K562 (cell line): ENCODE results near the gene WASF3. TPM values are rescaled to one million over a fixed set of nuclear protein-coding genes. Genes with fewer than 3 reads are reported as not detected.

Source experiments
- ATAC-seq: fragments of 200-7000 bp; cut with Tn5 transposase; 3 replicates; pipeline ENCODE4 v1.9.1; 2020; ENCODE audit warnings: moderate library complexity
- BruUV-seq: library from RNA; stranded (reverse); fragments of 400-500 nt; replicated peaks from 2 replicates; lab custom pipeline; 2021; lab: Mats Ljungman, UMichigan
- CTCF ChIA-PET: fragments of 300-600 bp; formaldehyde crosslinking; extraction: SDS; loops from one replicate; lab custom pipeline; 2021; ENCODE audit warnings: low intra/inter-chr PET ratio; lab: Yijun Ruan, JAX
- POLR2A ChIA-PET: fragments of 300-600, 350-650 bp; sonication (Branson Sonifier 250); formaldehyde crosslinking; extraction: SDS; loops from one replicate; lab custom pipeline; 2021; ENCODE audit warnings: antibody characterized with exemption, inconsistent platforms; lab: Yijun Ruan, JAX
- DNase-seq, 4 experiments: peaks; one replicate each; pipeline versions ENCODE4 v3.0.0 to v3.0.0-alpha.2; 2011 to 2018; ENCODE audit warnings: low spot score in 3 of 4, mixed read lengths in 3 of 4; ENCODE audit errors: extremely low read depth in 1 of 4
- FAIRE-seq: peaks from 2 replicates; lab custom pipeline; 2011; peaks lifted over from hg19 to GRCh38; lab: Jason Lieb, UNC
- H2AFZ ChIP-seq: 2 replicates; pipeline ENCODE4 v1.6.0; 2011; ENCODE audit warnings: low read depth, low read length, control low read depth, inconsistent platforms
- H3K27ac ChIP-seq: fragments of 200-600 bp; 3 replicates; pipeline ENCODE4 v1.8.0; 2011; ENCODE audit warnings: low read depth, mild to moderate bottlenecking, control low read depth, inconsistent platforms, low read length, moderate library complexity, mixed read lengths; ENCODE audit errors: extremely low read depth
- H3K27me3 ChIP-seq, 2 experiments: fragments of 300-600 bp in 1 of 2; 2 replicates in 1 of 2; 3 replicates in 1 of 2; pipeline versions ENCODE4 v1.6.0 to v1.8.0; 2011; ENCODE audit warnings: inconsistent platforms in 2 of 2, low read length in 2 of 2, mild to moderate bottlenecking in 1 of 2, mixed read lengths in 1 of 2, moderate library complexity in 1 of 2; ENCODE audit not compliant: control insufficient read depth in 2 of 2, insufficient read depth in 2 of 2
- H3K36me3 ChIP-seq: fragments of 300-600 bp; 3 replicates; pipeline ENCODE4 v1.8.0; 2011; ENCODE audit warnings: mild to moderate bottlenecking, low read length, inconsistent platforms; ENCODE audit not compliant: control insufficient read depth, insufficient read depth
- H3K4me1 ChIP-seq, 2 experiments: fragments of 200-600 bp in 1 of 2; replicated peaks in 1 of 2; 2 replicates in 1 of 2; 3 replicates in 1 of 2; pipeline versions ENCODE4 v1.5.1 to v1.8.0; 2011; ENCODE audit warnings: inconsistent platforms in 2 of 2, low read length in 2 of 2, mild to moderate bottlenecking in 1 of 2, mixed read lengths in 1 of 2, moderate library complexity in 1 of 2; ENCODE audit not compliant: control insufficient read depth in 2 of 2, insufficient read depth in 2 of 2
- H3K4me2 ChIP-seq: 2 replicates; pipeline ENCODE4 v1.6.1; 2011; ENCODE audit warnings: low read length, control low read depth, inconsistent platforms, mixed read lengths; ENCODE audit not compliant: insufficient read depth
- H3K4me3 ChIP-seq: fragments of 200-600 bp; sonication (generic), shearing (Covaris generic); 2 replicates; pipeline ENCODE4 v1.5.1; 2016; ENCODE audit warnings: control low read depth, inconsistent platforms
- H3K79me2 ChIP-seq: fragments of 200-600 bp; 3 replicates; pipeline ENCODE4 v1.8.0; 2011; ENCODE audit warnings: low read length, inconsistent platforms; ENCODE audit not compliant: control insufficient read depth, insufficient read depth
- H3K9ac ChIP-seq, 2 experiments: 2 replicates each; pipeline versions ENCODE4 v1.6.0 to v1.6.1; 2011; ENCODE audit warnings: low read depth in 2 of 2, low read length in 2 of 2, control low read depth in 1 of 2, inconsistent platforms in 1 of 2, mild to moderate bottlenecking in 1 of 2, mixed read lengths in 1 of 2; ENCODE audit not compliant: insufficient read depth in 1 of 2
- H3K9me1 ChIP-seq: one replicate; pipeline ENCODE4 v1.6.0; 2011; ENCODE audit warnings: inconsistent platforms, mild to moderate bottlenecking, low read length, moderate library complexity; ENCODE audit not compliant: control insufficient read depth, insufficient read depth
- H3K9me3 ChIP-seq: replicated peaks from 2 replicates; pipeline ENCODE4 v1.5.1; 2011; ENCODE audit warnings: low read depth, low read length, inconsistent platforms; ENCODE audit not compliant: control insufficient read depth, insufficient read depth
- H4K20me1 ChIP-seq: replicated peaks from 2 replicates; pipeline ENCODE4 v1.6.1; 2011; ENCODE audit warnings: low read length, inconsistent platforms, mixed read lengths; ENCODE audit not compliant: control insufficient read depth, insufficient read depth
- ARHGAP35 ChIP-seq: fragments of 450-650 bp; IDR thresholded peaks from 2 replicates; pipeline ENCODE4 v1.6.1; 2018; ENCODE audit not compliant: partially characterized antibody
- ATF4 ChIP-seq: fragments of 450-650 bp; formaldehyde crosslinking; IDR thresholded peaks from 2 replicates; pipeline ENCODE4 v1.4.0; 2022; ENCODE audit warnings: mild to moderate bottlenecking, moderate library complexity
- CHD1 ChIP-seq: fragments of 200-600 bp; sonication (generic); IDR thresholded peaks from one replicate; pipeline ENCODE4 v1.6.1; 2012; ENCODE audit warnings: mild to moderate bottlenecking, moderate library complexity, low read length, inconsistent platforms
- CTBP1 ChIP-seq: fragments of 450-650 bp; IDR thresholded peaks from 2 replicates; pipeline ENCODE4 v1.6.1; 2016; ENCODE audit warnings: borderline replicate concordance
- FOXA3 ChIP-seq, 2 experiments: fragments of 450-650 bp in 1 of 2; sonication (generic) in 1 of 2; formaldehyde crosslinking; IDR thresholded peaks in 1 of 2; conservative IDR thresholded peaks in 1 of 2; 2 replicates each; pipeline versions ENCODE4 v1.4.0 to v1.8.0; 2020 to 2022; ENCODE audit warnings: mild to moderate bottlenecking in 2 of 2, missing genetic modification reagents in 1 of 2
- NFIC ChIP-seq: fragments of 450-650 bp; IDR thresholded peaks from 2 replicates; pipeline ENCODE4 v1.6.1; 2017; ENCODE audit warnings: mild to moderate bottlenecking, inconsistent platforms
- RBM22 ChIP-seq: fragments of 200-400 bp; formaldehyde crosslinking; IDR thresholded peaks from 2 replicates; pipeline ENCODE4 v1.6.1; 2018; ENCODE audit warnings: low read length, low read depth; ENCODE audit not compliant: poor library complexity, severe bottlenecking
- SNRNP70 ChIP-seq: fragments of 200-400 bp; formaldehyde crosslinking; optimal IDR thresholded peaks from 2 replicates; pipeline ENCODE3; 2017; ENCODE audit warnings: low read depth, low read length
- TBL1XR1 ChIP-seq, 2 experiments: IDR thresholded peaks; 2 replicates each; pipeline ENCODE4 v1.6.1; 2012; ENCODE audit warnings: improper control_type of control experiment in 2 of 2, low read length in 2 of 2, mild to moderate bottlenecking in 1 of 2
- TFAP4 ChIP-seq: sonication (generic); formaldehyde crosslinking; IDR thresholded peaks from 2 replicates; pipeline ENCODE4 v1.8.0; 2022; ENCODE audit warnings: missing genetic modification reagents, mild to moderate bottlenecking, moderate library complexity, borderline replicate concordance
- ZNF23 ChIP-seq: fragments of 250-450 bp; sonication (Bioruptor Pico); IDR thresholded peaks from 2 replicates; pipeline ENCODE4 v1.4.0; 2020; ENCODE audit warnings: mild to moderate bottlenecking
- ZNF274 ChIP-seq: IDR thresholded peaks from 2 replicates; pipeline ENCODE4 v1.6.1; 2011; ENCODE audit warnings: low read depth, mild to moderate bottlenecking, low read length, moderate library complexity, borderline replicate concordance
- ZNF57 ChIP-seq: fragments of 450-650 bp; formaldehyde crosslinking; IDR thresholded peaks from 2 replicates; pipeline ENCODE4 v1.4.0; 2020; ENCODE audit warnings: mild to moderate bottlenecking, moderate library complexity
- ZNF778 ChIP-seq: fragments of 450-650 bp; formaldehyde crosslinking; IDR thresholded peaks from 2 replicates; pipeline ENCODE4 v1.4.0; 2020; ENCODE audit warnings: mild to moderate bottlenecking, moderate library complexity
- WGBS: fragments of 100-300 bp; shearing (Covaris generic); methylation state at CpG from one replicate; pipeline ENCODE4 v1.1.6; 2016; ENCODE audit warnings: low coverage, mixed read lengths; ENCODE audit not compliant: insufficient coverage; ENCODE audit errors: missing lambda C conversion rate; 5-methylcytosine and 5-hydroxymethylcytosine counted together
- in situ Hi-C: fragments of 300-500 bp; cut with MboI; formaldehyde crosslinking; loops from 4 replicates; pipeline ENCODE4 v1.15.0; 2018; ENCODE audit warnings: inconsistent platforms, mixed read lengths
- intact Hi-C: fragments of 100-400 bp; cut with micrococcal nuclease; formaldehyde crosslinking; loops from 2 replicates; pipeline ENCODE4 v1.14.2; 2022
- polyA plus RNA-seq, 8 experiments: library from polyadenylated mRNA; depleted of rRNA in 4 of 8; stranded (reverse) in 5 of 8; unstranded in 3 of 8; fragments of >200 nt; fragmentation: Nextera tagmentation in 2 of 8; fragmentation: Illumina TruSeq in 1 of 8; extraction: Ambion mirVana in 2 of 8; extraction: Trizol in 1 of 8; gene quantifications; 2 replicates each; pipeline versions ENCODE4 v1.2.1 to v1.2.3, GENCODE V29; 2011 to 2014; ENCODE audit warnings: inconsistent platforms in 1 of 8, missing spikeins in 1 of 8
- total RNA-seq, 7 experiments: library from RNA; depleted of rRNA in 6 of 7; stranded (reverse); fragments of >200 nt in 6 of 7; fragmentation: Illumina TruSeq in 2 of 7; extraction: Trizol in 2 of 7; gene quantifications; 2 replicates each; pipeline versions ENCODE4 v1.2.1 to v1.2.3, GENCODE V29; 2011 to 2021; ENCODE audit warnings: low replicate concordance in 1 of 7

Gene WASF3
- total and polyA plus RNA-seq, 9 of the 15 experiments (the other 6 are each of a cell fraction or from before 2014, with no cell fraction given), result 0.04 to 0.43 (median 0.11) TPM

GRCh38 chr13:26685606-26686005, 128.1 kb downstream of the WASF3 start (continued):
- TF ChIP-seq FOXA3 (CRISPR knock-in tag; conservative IDR thresholded peaks at IDR 0.05 in 1 of 2, IDR thresholded peaks at IDR 0.05 in 1 of 2), result no peak

GRCh38 chr13:26686285-26686684, 128.8 kb downstream of the WASF3 start:
- no peak for FAIRE-seq
- Histone ChIP-seq H3K9me3 (no peaks in the 10 kb centered on the region), H3K9me1 (no peaks in the 10 kb centered on the region), H3K79me2 (no peaks in the 10 kb centered on the region), H3K4me1 (no peaks in the 10 kb centered on the region), H3K27ac (no peak overlapping the region), H2AFZ (no peak overlapping the region), H3K4me2 (no peak overlapping the region), H3K27me3 (peaks cover 0 to 15% of the 10 kb centered on the region in 2 experiments; a peak in 2 of 5 replicates), H3K9ac (no peak overlapping the region), H3K4me3 (no peak overlapping the region), H3K36me3 (no peaks in the 10 kb centered on the region), H4K20me1 (no peaks in the 10 kb centered on the region)
- WGBS, result 0% methylated on average over 2 of the region's 2 CpGs
- no TSS peak for BruUV-seq
- ATAC-seq, result no peak
- intact Hi-C loops, result no loop called here
- in situ Hi-C loops, result no loop called here
- no peak for DNase-seq
- POLR2A ChIA-PET, result interaction anchor here (0.6 kb wide), 1 partner anchor 822 kb away, joined by 4 read pairs; no protein-coding TSS in a partner anchor
- TF ChIP-seq ATF4 (CRISPR knock-in tag), result no peak
- CTCF ChIA-PET, result no interaction called here

- Histone ChIP-seq H3K27ac (no peak overlapping the region), H3K9me1 (no peaks in the 10 kb centered on the region), H3K27me3 (peaks cover 0 to 5% of the 10 kb centered on the region in 2 experiments; a peak in 1 of 5 replicates), H3K79me2 (no peaks in the 10 kb centered on the region), H4K20me1 (no peaks in the 10 kb centered on the region), H3K9me3 (no peaks in the 10 kb centered on the region), H3K9ac (no peak overlapping the region), H3K4me2 (no peak overlapping the region), H3K36me3 (no peaks in the 10 kb centered on the region), H3K4me3 (no peak overlapping the region), H2AFZ (no peak overlapping the region), H3K4me1 (no peaks in the 10 kb centered on the region)
- intact Hi-C loops, result no loop called here
- 2% methylated on average over 8 of the region's 8 CpGs for WGBS
- in situ Hi-C loops, result no loop called here
- FAIRE-seq, result no peak
- no peak for ATAC-seq
- ChIA-PET POLR2A (no interaction called here), CTCF (no interaction called here)
- BruUV-seq, result no TSS peak
- no peak for DNase-seq
- TF ChIP-seq ZNF778 (CRISPR knock-in tag), result no peak
- TF ChIP-seq RBM22, result no peak
- TF ChIP-seq ZNF23 (CRISPR knock-in tag), result no peak
- no peak for TF ChIP-seq SNRNP70
- no peak for TF ChIP-seq ZNF57 (CRISPR knock-in tag)
- no peak for TF ChIP-seq TBL1XR1 (IDR thresholded peaks at IDR 0.05; ENCODE audit: low read length in 2 of 2)
- no peak for TF ChIP-seq TFAP4 (CRISPR knock-in tag)
- no peak for TF ChIP-seq CTBP1
- TF ChIP-seq ZNF274, result no peak
- no peak for TF ChIP-seq ARHGAP35
- TF ChIP-seq CHD1, result no peak
- no peak for TF ChIP-seq NFIC
Measured at GRCh38 chr13:26688286-26688685, 130.8 kb downstream of the WASF3 start.
